HUES6 (cell line): ENCODE data around the gene SQOR.

ENCODE experiments used
- H3K27ac ChIP-seq: 2 replicates; pipeline ENCODE4 v1.7.0; 2013; ENCODE audit warnings: low read depth, mild to moderate bottlenecking, low read length, inconsistent platforms
- H3K27me3 ChIP-seq: 2 replicates; pipeline ENCODE4 v1.6.1; 2013; ENCODE audit warnings: low read length; ENCODE audit not compliant: control insufficient read depth, insufficient read depth
- H3K36me3 ChIP-seq: 2 replicates; pipeline ENCODE4 v1.6.1; 2013; ENCODE audit warnings: low read length; ENCODE audit not compliant: control insufficient read depth, insufficient read depth
- H3K4me1 ChIP-seq: 2 replicates; pipeline ENCODE4 v1.6.1; 2013; ENCODE audit warnings: low read length; ENCODE audit not compliant: control insufficient read depth, insufficient read depth
- H3K4me3 ChIP-seq: 2 replicates; pipeline ENCODE4 v1.5.1; 2013; ENCODE audit warnings: low read depth, low read length
- H3K9ac ChIP-seq: one replicate; pipeline ENCODE4 v1.6.1; 2013; ENCODE audit warnings: mild to moderate bottlenecking, low read length
- H3K9me3 ChIP-seq: 2 replicates; pipeline ENCODE4 v1.6.1; 2013; ENCODE audit warnings: low read depth, low read length; ENCODE audit not compliant: control insufficient read depth, insufficient read depth

Gene SQOR

GRCh38 chr15:45594835-45595530 is 39.8 kb upstream of the SQOR start:
- H3K4me1 ChIP-seq: no peaks in the 10 kb centered on the region
- H3K27me3 ChIP-seq: no peaks in the 10 kb centered on the region
- no peak overlapping the region for H3K27ac ChIP-seq
- no peak overlapping the region for H3K4me3 ChIP-seq
- H3K36me3 ChIP-seq: peaks cover 39% of the 10 kb centered on the region
- H3K9me3 ChIP-seq: peaks cover 4% of the 10 kb centered on the region; the same call in 1 of the 2 replicates
- no peak overlapping the region for H3K9ac ChIP-seq

GRCh38 chr15:45603881-45604280 is 30.9 kb upstream of the SQOR start:
- no peak overlapping the region for H3K27ac ChIP-seq
- no peaks in the 10 kb centered on the region for H3K4me1 ChIP-seq
- no peaks in the 10 kb centered on the region for H3K27me3 ChIP-seq
- H3K9ac ChIP-seq: no peak overlapping the region
- H3K9me3 ChIP-seq: no peaks in the 10 kb centered on the region
- no peak overlapping the region for H3K4me3 ChIP-seq
- peaks cover 16% of the 10 kb centered on the region for H3K36me3 ChIP-seq

- Histone ChIP-seq H3K4me3 (no peak overlapping the region), H3K36me3 (peaks cover 16% of the 10 kb centered on the region), H3K27ac (no peak overlapping the region), H3K27me3 (no peaks in the 10 kb centered on the region), H3K4me1 (no peaks in the 10 kb centered on the region), H3K9me3 (no peaks in the 10 kb centered on the region), H3K9ac (no peak overlapping the region)
These were observed 30.5 kb upstream of the SQOR start for GRCh38 chr15:45604326-45604725.

- no peaks in the 10 kb centered on the region for H3K27me3 ChIP-seq
- H3K9me3 ChIP-seq: no peaks in the 10 kb centered on the region
- H3K4me3 ChIP-seq: no peak overlapping the region
- no peak overlapping the region for H3K9ac ChIP-seq
- no peaks in the 10 kb centered on the region for H3K4me1 ChIP-seq
- no peak overlapping the region for H3K27ac ChIP-seq
- peaks cover 16% of the 10 kb centered on the region for H3K36me3 ChIP-seq
These were observed 28.4 kb upstream of the SQOR start for GRCh38 chr15:45606413-45606812.

- no peak overlapping the region for H3K4me3 ChIP-seq
- H3K27me3 ChIP-seq: no peaks in the 10 kb centered on the region
- H3K36me3 ChIP-seq: peaks cover 16% of the 10 kb centered on the region
- no peak overlapping the region for H3K9ac ChIP-seq
- no peaks in the 10 kb centered on the region for H3K9me3 ChIP-seq
- H3K4me1 ChIP-seq: no peaks in the 10 kb centered on the region
- no peak overlapping the region for H3K27ac ChIP-seq
These were observed 28.0 kb upstream of the SQOR start for GRCh38 chr15:45606841-45607240.

GRCh38 chr15:45611305-45611704 is 23.5 kb upstream of the SQOR start:
- Histone ChIP-seq H3K9ac (no peak overlapping the region), H3K4me1 (peaks cover 2% of the 10 kb centered on the region; the same call in 1 of the 2 replicates), H3K36me3 (peaks cover 8% of the 10 kb centered on the region), H3K27ac (no peak overlapping the region), H3K9me3 (no peaks in the 10 kb centered on the region), H3K27me3 (no peaks in the 10 kb centered on the region), H3K4me3 (no peak overlapping the region)

GRCh38 chr15:45612790-45613415 is 21.9 kb upstream of the SQOR start:
- Histone ChIP-seq H3K27ac (no peak overlapping the region), H3K9me3 (no peaks in the 10 kb centered on the region)

GRCh38 chr15:45616901-45617323 is 17.9 kb upstream of the SQOR start:
- no peaks in the 10 kb centered on the region for H3K9me3 ChIP-seq
- H3K27me3 ChIP-seq: peaks cover 4% of the 10 kb centered on the region; the same call in 1 of the 2 replicates
- no peak overlapping the region for H3K27ac ChIP-seq
- H3K4me3 ChIP-seq: no peak overlapping the region
- peaks cover 12% of the 10 kb centered on the region; the same call in 1 of the 2 replicates for H3K4me1 ChIP-seq
- no peaks in the 10 kb centered on the region for H3K36me3 ChIP-seq
- H3K9ac ChIP-seq: no peak overlapping the region

More at GRCh38 chr15:45612790-45613415, 21.9 kb upstream of the SQOR start:
- H3K9ac ChIP-seq: no peak overlapping the region
- H3K4me1 ChIP-seq: peaks cover 12% of the 10 kb centered on the region; the same call in 1 of the 2 replicates
- no peak overlapping the region for H3K4me3 ChIP-seq
- H3K36me3 ChIP-seq: no peaks in the 10 kb centered on the region; the same call in 1 of the 2 replicates
- H3K27me3 ChIP-seq: no peaks in the 10 kb centered on the region

GRCh38 chr15:45618813-45619212 is 16.0 kb upstream of the SQOR start:
- Histone ChIP-seq H3K4me3 (no peak overlapping the region), H3K36me3 (no peaks in the 10 kb centered on the region), H3K27ac (no peak overlapping the region), H3K27me3 (peaks cover 4% of the 10 kb centered on the region; the same call in 1 of the 2 replicates), H3K4me1 (peaks cover 12% of the 10 kb centered on the region; the same call in 1 of the 2 replicates), H3K9me3 (no peaks in the 10 kb centered on the region), H3K9ac (no peak overlapping the region)

GRCh38 chr15:45628136-45628535 is 6.7 kb upstream of the SQOR start:
- H3K27ac ChIP-seq: no peak overlapping the region
- H3K9me3 ChIP-seq: peaks cover 6% of the 10 kb centered on the region
- no peaks in the 10 kb centered on the region; the same call in 1 of the 2 replicates for H3K4me1 ChIP-seq
- H3K36me3 ChIP-seq: no peaks in the 10 kb centered on the region
- no peak overlapping the region for H3K4me3 ChIP-seq
- peaks cover 12% of the 10 kb centered on the region for H3K27me3 ChIP-seq
- no peak overlapping the region for H3K9ac ChIP-seq

GRCh38 chr15:45630917-45631691 is 3.7 kb upstream of the SQOR start:
- no peaks in the 10 kb centered on the region for H3K36me3 ChIP-seq
- no peak overlapping the region for H3K9ac ChIP-seq
- H3K27me3 ChIP-seq: peaks cover 40% of the 10 kb centered on the region
- no peak overlapping the region for H3K27ac ChIP-seq
- H3K9me3 ChIP-seq: peaks cover 6% of the 10 kb centered on the region
- no peak overlapping the region for H3K4me3 ChIP-seq
- peaks cover 4% of the 10 kb centered on the region; the same call in 1 of the 2 replicates for H3K4me1 ChIP-seq
